HFF-Myc (cell line): ENCODE data around the gene BDNF.

Experiments
- DNase-seq: peaks from one replicate; pipeline ENCODE4 v3.0.0-alpha.2; 2011; ENCODE audit warnings: low read depth; ENCODE audit errors: extremely low read depth
- H3K4me3 ChIP-seq: replicated peaks from 2 replicates; pipeline ENCODE4 v1.5.1; 2011; ENCODE audit warnings: low read depth, mild to moderate bottlenecking, control low read depth, low read length
- TF ChIP-seq, protein P1 (sequence below): IDR thresholded peaks from 2 replicates; pipeline ENCODE4 v1.5.1; 2012; ENCODE audit warnings: mild to moderate bottlenecking, low read depth, low read length, control low read depth; ENCODE audit errors: missing control alignments

BDNF gene

DNA sequence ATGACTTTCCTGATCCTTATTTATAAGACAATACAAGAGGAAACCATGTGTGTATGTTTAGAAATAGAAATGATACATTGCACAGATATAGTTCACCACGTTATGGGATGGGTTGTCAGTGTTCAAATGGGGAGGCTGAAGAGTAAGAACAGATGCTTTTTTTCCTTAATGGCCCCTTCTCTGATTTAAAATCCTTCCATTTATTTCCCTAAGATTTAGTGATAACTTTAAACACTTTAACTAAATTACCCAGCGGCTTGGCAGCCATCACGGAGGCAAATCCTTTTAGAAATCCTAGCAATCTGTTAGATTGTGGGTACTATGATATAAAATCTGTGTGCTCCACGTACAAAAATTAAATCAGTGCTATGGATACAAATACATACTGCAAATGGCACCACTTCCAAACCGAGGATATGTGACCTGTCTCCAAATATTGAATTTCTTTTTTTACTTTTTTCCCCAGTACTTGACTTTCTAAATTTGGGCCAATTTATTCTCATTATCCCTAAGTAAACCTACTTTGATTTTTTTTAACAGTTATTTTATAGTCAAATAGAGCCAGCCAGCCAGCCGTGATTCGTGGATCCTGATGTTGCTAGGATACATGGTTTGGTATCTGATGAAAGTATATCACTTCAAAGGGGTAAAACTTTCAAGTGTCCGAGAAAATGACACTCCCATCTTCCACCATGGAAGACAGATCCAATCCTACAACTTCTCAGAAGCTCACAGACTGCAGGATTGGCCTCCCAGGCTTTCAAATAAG, 46.1 kb downstream of the BDNF start:
- no peak for DNase-seq
- TF ChIP-seq, protein P1, sequence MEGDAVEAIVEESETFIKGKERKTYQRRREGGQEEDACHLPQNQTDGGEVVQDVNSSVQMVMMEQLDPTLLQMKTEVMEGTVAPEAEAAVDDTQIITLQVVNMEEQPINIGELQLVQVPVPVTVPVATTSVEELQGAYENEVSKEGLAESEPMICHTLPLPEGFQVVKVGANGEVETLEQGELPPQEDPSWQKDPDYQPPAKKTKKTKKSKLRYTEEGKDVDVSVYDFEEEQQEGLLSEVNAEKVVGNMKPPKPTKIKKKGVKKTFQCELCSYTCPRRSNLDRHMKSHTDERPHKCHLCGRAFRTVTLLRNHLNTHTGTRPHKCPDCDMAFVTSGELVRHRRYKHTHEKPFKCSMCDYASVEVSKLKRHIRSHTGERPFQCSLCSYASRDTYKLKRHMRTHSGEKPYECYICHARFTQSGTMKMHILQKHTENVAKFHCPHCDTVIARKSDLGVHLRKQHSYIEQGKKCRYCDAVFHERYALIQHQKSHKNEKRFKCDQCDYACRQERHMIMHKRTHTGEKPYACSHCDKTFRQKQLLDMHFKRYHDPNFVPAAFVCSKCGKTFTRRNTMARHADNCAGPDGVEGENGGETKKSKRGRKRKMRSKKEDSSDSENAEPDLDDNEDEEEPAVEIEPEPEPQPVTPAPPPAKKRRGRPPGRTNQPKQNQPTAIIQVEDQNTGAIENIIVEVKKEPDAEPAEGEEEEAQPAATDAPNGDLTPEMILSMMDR = no peak
- H3K4me3 ChIP-seq = no peak overlapping the region

GRCh38 chr11:27651711-27652110, 48.5 kb downstream of the BDNF start:
- DNase-seq = no peak
- TF ChIP-seq, protein P1 = no peak
- no peak overlapping the region for H3K4me3 ChIP-seq

DNA sequence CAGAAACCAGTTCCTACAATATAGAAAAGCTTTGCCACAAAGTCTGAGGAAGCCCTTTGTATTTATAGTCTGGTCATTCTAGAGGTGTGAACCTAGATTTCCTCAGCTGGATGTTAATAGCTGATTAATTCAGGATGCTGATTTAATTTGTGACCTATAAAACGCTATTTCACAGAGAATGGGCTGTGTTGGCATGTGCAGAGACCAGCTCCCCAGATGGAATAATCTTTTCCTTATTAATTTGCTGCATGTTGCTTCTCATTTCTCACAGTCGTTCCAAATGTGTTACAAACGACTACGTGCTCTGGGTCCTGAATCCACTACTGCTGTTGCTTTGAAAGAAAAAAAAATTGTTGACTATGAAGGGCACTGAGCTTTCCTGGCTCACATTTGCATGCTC, 49.3 kb downstream of the BDNF start:
- H3K4me3 ChIP-seq = no peak overlapping the region
- DNase-seq = no peak
- TF ChIP-seq, protein P1 = no peak

- H3K4me3 ChIP-seq = no peak overlapping the region
- no peak for DNase-seq
- TF ChIP-seq, protein P1 = no peak
Measured at GRCh38 chr11:27649800-27650199, 50.5 kb downstream of the BDNF start.

GRCh38 chr11:27648840-27649239, 51.4 kb downstream of the BDNF start:
- no peak for DNase-seq
- TF ChIP-seq, protein P1 = no peak
- H3K4me3 ChIP-seq = no peak overlapping the region

GRCh38 chr11:27646051-27646818, 54.0 kb downstream of the BDNF start:
- H3K4me3 ChIP-seq = no peak overlapping the region
- TF ChIP-seq, protein P1 = no peak
- DNase-seq = no peak
